ENCODE results near the gene TMEM97.

- TF ChIP-seq CTCF (IDR thresholded peaks at IDR 0.05) (no peak), EZH2phosphoT487 (IDR thresholded peaks at IDR 0.05) (no peak), EZH2 (IDR thresholded peaks at IDR 0.05) (no peak)
Measured at GRCh38 chr17:28313841-28314240, 5.2 kb upstream of the TMEM97 start.
